Upper lobe of left lung (tissue), 6 donors: ENCODE data around the gene SCUBE1. TPM values are rescaled to one million over a fixed set of nuclear protein-coding genes. Genes with fewer than 3 reads are reported as not detected.
A peak's percentile ranks its signal among the peaks of the same experiment; 100 is the strongest.

Source experiments
- ATAC-seq, 2 donors: fragments of 200-7000 bp; cut with Tn5 transposase; one replicate each; pipeline ENCODE4 v1.9.1; 2022; ENCODE audit warnings: mild to moderate bottlenecking in 2 of 2, moderate library complexity in 2 of 2; ENCODE audit not compliant: low FRiP score in 2 of 2
- DNase-seq, 2 donors: peaks; one replicate each; pipeline ENCODE4 v3.0.0-alpha.2; 2019 to 2020
- H3K27ac ChIP-seq, 4 donors: fragments of 200-600 bp; sonication (generic); one replicate each; pipeline ENCODE4 v1.5.1; 2016 to 2019
- H3K27me3 ChIP-seq, 4 donors: fragments of 200-600 bp; sonication (generic); one replicate each; pipeline ENCODE4 v1.5.1; 2017 to 2019
- H3K36me3 ChIP-seq, 4 donors: fragments of 200-600 bp; sonication (generic); one replicate each; pipeline ENCODE4 v1.5.1; 2016 to 2019
- H3K4me1 ChIP-seq, 4 donors: fragments of 200-600 bp; sonication (generic); one replicate each; pipeline ENCODE4 v1.5.1; 2018 to 2019
- H3K4me3 ChIP-seq, 4 donors: fragments of 200-600 bp; sonication (generic); one replicate each; pipeline ENCODE4 v1.5.1; 2017 to 2019; ENCODE audit warnings: mild to moderate bottlenecking in 2 of 4, moderate library complexity in 1 of 4
- H3K9me3 ChIP-seq, 4 donors: fragments of 200-600 bp; sonication (generic); one replicate each; pipeline ENCODE4 v1.5.1; 2018 to 2019
- CTCF ChIP-seq, 6 experiments: fragments of 450-650 bp in 4 of 6; fragments of 200-600 bp in 2 of 6; sonication (generic) in 2 of 6; IDR thresholded peaks; one replicate each; pipeline ENCODE4 v1.5.1; 2016 to 2019; ENCODE audit warnings: antibody characterized with exemption in 6 of 6
- EP300 ChIP-seq, 4 donors: sonication (generic); formaldehyde crosslinking; IDR thresholded peaks; one replicate each; pipeline ENCODE4 v1.5.1; 2017; ENCODE audit warnings: antibody characterized with exemption in 4 of 4, control low read depth in 2 of 4
- POLR2A ChIP-seq, 4 donors: fragments of 450-650 bp; IDR thresholded peaks; one replicate each; pipeline ENCODE4 v1.5.1; 2016 to 2017; ENCODE audit warnings: antibody characterized with exemption in 4 of 4, mild to moderate bottlenecking in 2 of 4
- POLR2AphosphoS5 ChIP-seq, 2 donors: sonication (generic); formaldehyde crosslinking; IDR thresholded peaks; one replicate each; pipeline ENCODE4 v1.5.1; 2017; ENCODE audit warnings: antibody characterized with exemption in 2 of 2
- WGBS, 2 donors: methylation state at CpG; one replicate each; pipeline ENCODE4 v1.1.5; 2017 to 2018; 5-methylcytosine and 5-hydroxymethylcytosine counted together
- total RNA-seq, 6 donors: library from RNA; depleted of rRNA in 4 of 6; stranded (reverse); fragments of >200 nt in 4 of 6; gene quantifications; one replicate each; pipeline versions ENCODE4 v1.1.0 to v1.2.1, GENCODE V29; 2016 to 2021
- donor health status: DM: no; HTN: no; CAD: no; lungs with moderate emphysema.
- donor health status: DM: no; HTN: yes; CAD: no; lungs with severe emphysema.

The SCUBE1 gene
- total RNA-seq, 6 donors from 2014 or later, result 9.7 to 55.9 (median 20.8) TPM

- ATAC-seq (no peak), DNase-seq (no peak)
- peak overlapping the region; percentile 92 to 97 (median 92) for H3K4me3 ChIP-seq
- H3K9me3 ChIP-seq, result no peaks in the 10 kb centered on the region
- H3K36me3 ChIP-seq, result peaks cover 0 to 7% (median 3%) of the 10 kb centered on the region in 4 donors
- TF ChIP-seq CTCF (IDR thresholded peaks at IDR 0.05) (no peak), POLR2AphosphoS5 (IDR thresholded peaks at IDR 0.05) (no peak), EP300 (IDR thresholded peaks at IDR 0.05) (no peak), POLR2A (IDR thresholded peaks at IDR 0.05) (no peak)
- WGBS, 2 donors, result 5% methylated on average over 14 of the region's 18 CpGs; no CpG with 5 or more reads in 1 of the 2 donors
- H3K4me1 ChIP-seq, result peaks cover 16 to 56% (median 37%) of the 10 kb centered on the region in 4 donors
- peak overlapping the region; percentile 90 to 96 (median 94) for H3K27ac ChIP-seq
- H3K27me3 ChIP-seq, result no peaks in the 10 kb centered on the region
Observed at GRCh38 chr22:43152003-43152356, 191.2 kb downstream of the SCUBE1 start.

DNA sequence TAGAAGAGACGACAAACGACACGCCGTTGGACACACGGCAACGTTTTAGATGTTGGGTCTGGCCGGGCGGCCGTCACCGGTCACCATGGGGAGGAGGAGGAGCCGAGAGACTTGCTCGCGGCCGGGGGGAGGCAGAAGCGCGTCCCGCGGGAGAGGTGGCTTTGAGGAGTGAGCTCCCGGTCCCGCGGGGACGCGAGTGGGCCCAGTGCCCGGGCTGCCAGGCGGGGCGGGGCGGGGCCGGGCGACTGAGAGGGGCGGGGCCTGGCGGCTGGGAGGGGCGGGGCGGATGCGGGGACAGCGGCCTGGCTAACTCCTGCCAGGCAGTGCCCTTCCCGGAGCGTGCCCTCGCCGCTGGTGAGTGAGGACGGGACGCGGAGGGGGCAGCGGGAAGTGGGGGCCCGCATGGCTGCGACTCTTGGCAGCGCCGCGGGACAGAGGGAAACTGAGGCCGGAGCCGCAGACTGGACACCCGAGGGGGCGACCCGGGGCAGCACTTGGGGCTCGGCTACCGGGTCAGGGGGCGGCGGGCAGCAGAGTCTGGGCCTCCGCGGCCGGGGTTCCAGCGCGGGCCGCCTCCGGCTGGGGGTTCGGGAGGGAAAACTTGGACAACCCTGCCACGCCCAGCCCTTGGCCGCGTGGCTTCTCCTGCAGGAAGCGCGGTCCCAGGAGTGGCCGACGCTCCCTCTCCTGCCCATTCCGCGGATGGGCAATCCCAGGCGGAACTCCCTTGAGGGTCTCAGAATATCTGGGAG, 191.7 kb downstream of the SCUBE1 start, which contains the start of gene TSPO:
Gene TSPO (plus strand): TSS at position 309 of the 752 bp plus-strand sequence. CDS start 7,680 bp downstream, outside the sequence.
- peak; percentile 66 to 89 for ATAC-seq
- TF ChIP-seq POLR2AphosphoS5 (IDR thresholded peaks at IDR 0.05) (peak; percentile 51 to 70), POLR2A (IDR thresholded peaks at IDR 0.05) (peak in 2 of 4 donors; percentile 30 to 75), CTCF (IDR thresholded peaks at IDR 0.05) (no peak), EP300 (IDR thresholded peaks at IDR 0.05) (no peak)

DNA sequence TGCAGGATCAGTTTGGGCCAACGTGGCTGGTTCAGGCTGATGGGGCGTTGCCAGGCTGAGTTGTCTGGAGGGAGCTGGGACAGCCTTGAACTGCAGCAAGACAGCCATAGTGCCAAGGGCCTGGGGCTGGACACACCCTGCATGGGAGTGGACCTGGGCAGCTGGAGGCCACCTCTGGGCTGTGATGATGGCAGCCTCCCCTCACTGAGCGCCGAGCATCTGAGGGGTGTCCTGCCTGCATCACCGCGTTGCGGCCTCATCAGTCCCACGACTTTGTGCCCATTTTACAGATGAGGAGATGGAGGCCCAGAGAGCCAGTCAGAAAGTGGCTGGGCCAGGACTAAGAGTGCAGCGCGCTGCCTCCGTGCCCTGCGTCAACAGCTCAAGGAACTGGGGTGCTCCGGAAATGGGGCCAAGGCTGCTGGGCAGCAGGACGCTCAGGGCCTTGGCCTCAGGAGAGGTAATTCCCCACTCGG, 192.4 kb downstream of the SCUBE1 start:
- no peak for DNase-seq
- Histone ChIP-seq H3K36me3 (peaks cover 0 to 5% (median 2%) of the 10 kb centered on the region in 4 donors), H3K27me3 (no peaks in the 10 kb centered on the region), H3K4me3 (peak overlapping the region; percentile 92 to 97 (median 92)), H3K9me3 (no peaks in the 10 kb centered on the region), H3K4me1 (peaks cover 16 to 45% (median 36%) of the 10 kb centered on the region in 4 donors), H3K27ac (peak overlapping the region; percentile 90 to 96 (median 94))
- WGBS, 2 donors, result 53 to 71% methylated on average over 3 to 15 of the region's 15 CpGs
- ATAC-seq, result no peak
- TF ChIP-seq POLR2A (IDR thresholded peaks at IDR 0.05) (no peak), POLR2AphosphoS5 (IDR thresholded peaks at IDR 0.05) (no peak), CTCF (IDR thresholded peaks at IDR 0.05) (no peak), EP300 (IDR thresholded peaks at IDR 0.05) (no peak)

More for the DNA sequence above, 191.7 kb downstream of the SCUBE1 start, which contains the start of gene TSPO:
- peaks cover 16 to 51% (median 37%) of the 10 kb centered on the region in 4 donors for H3K4me1 ChIP-seq
- peak within 1 kb of the TSS; percentile 92 to 97 (median 92) for H3K4me3 ChIP-seq
- peaks cover 0 to 7% (median 3%) of the 10 kb centered on the region in 4 donors for H3K36me3 ChIP-seq
- peak; percentile 86 to 96 for DNase-seq
- H3K27me3 ChIP-seq, result no peaks in the 10 kb centered on the region
- no peaks in the 10 kb centered on the region for H3K9me3 ChIP-seq
- WGBS, 2 donors, result 1% methylated on average over 13 to 44 of the region's 75 CpGs
- peak within 1 kb of the TSS; percentile 90 to 96 (median 94) for H3K27ac ChIP-seq

- TF ChIP-seq CTCF (IDR thresholded peaks at IDR 0.05) (no peak), POLR2AphosphoS5 (IDR thresholded peaks at IDR 0.05) (no peak), POLR2A (IDR thresholded peaks at IDR 0.05) (no peak), EP300 (IDR thresholded peaks at IDR 0.05) (no peak)
- ATAC-seq (no peak), DNase-seq (peak in 1 of 2 donors; percentile 44)
- 47 to 60% methylated on average over 4 to 6 of the region's 6 CpGs for WGBS, 2 donors
- Histone ChIP-seq H3K4me1 (peaks cover 7 to 29% (median 25%) of the 10 kb centered on the region in 4 donors), H3K27ac (peak overlapping the region; percentile 39 to 82 (median 49)), H3K9me3 (no peaks in the 10 kb centered on the region), H3K36me3 (no peaks in the 10 kb centered on the region), H3K27me3 (no peaks in the 10 kb centered on the region), H3K4me3 (no peak overlapping the region)
Observed at GRCh38 chr22:43148581-43148980, 194.6 kb downstream of the SCUBE1 start.
